HG02798 (cell line): ENCODE data around the gene PAQR7.

ENCODE experiments used
- ATAC-seq: cut with Tn5 transposase; IDR thresholded peaks from one replicate; pipeline ENCODE4 v1.9.1; 2021; ENCODE audit warnings: mild to moderate bottlenecking; ENCODE audit not compliant: unreplicated experiment, poor library complexity

The PAQR7 gene

GRCh38 chr1:25903986-25904385 lies 28.5 kb upstream of the PAQR7 start:
- no peak for ATAC-seq

GRCh38 chr1:25902462-25902861 lies 27.0 kb upstream of the PAQR7 start:
- ATAC-seq = no peak

- no peak for ATAC-seq
These were observed 24.7 kb upstream of the PAQR7 start for GRCh38 chr1:25900219-25900618.

- ATAC-seq = no peak
These were observed 24.3 kb upstream of the PAQR7 start for GRCh38 chr1:25899792-25900191.

- no peak for ATAC-seq
These were observed 22.9 kb upstream of the PAQR7 start for GRCh38 chr1:25898223-25899015.

- ATAC-seq = no peak
These were observed 22.2 kb upstream of the PAQR7 start for GRCh38 chr1:25897754-25898153.

GRCh38 chr1:25896266-25896665 lies 20.8 kb upstream of the PAQR7 start:
- ATAC-seq = no peak

- ATAC-seq = peak; percentile 91
These were observed 20.0 kb upstream of the PAQR7 start for GRCh38 chr1:25895365-25895990.

- ATAC-seq = no peak
These were observed 17.6 kb upstream of the PAQR7 start for GRCh38 chr1:25893116-25893515.

GRCh38 chr1:25891606-25892005 lies 16.1 kb upstream of the PAQR7 start:
- no peak for ATAC-seq

GRCh38 chr1:25890239-25891034 lies 14.9 kb upstream of the PAQR7 start:
- no peak for ATAC-seq

GRCh38 chr1:25889470-25889869 lies 14.0 kb upstream of the PAQR7 start:
- ATAC-seq = no peak

GRCh38 chr1:25888426-25888987 lies 13.0 kb upstream of the PAQR7 start:
- ATAC-seq = no peak

GRCh38 chr1:25885602-25886001 lies 10.1 kb upstream of the PAQR7 start:
- no peak for ATAC-seq

- no peak for ATAC-seq
These were observed 5.8 kb upstream of the PAQR7 start for GRCh38 chr1:25881266-25881665.

GRCh38 chr1:25880518-25880917 lies 5.0 kb upstream of the PAQR7 start:
- no peak for ATAC-seq

- ATAC-seq = no peak
These were observed 4.2 kb upstream of the PAQR7 start for GRCh38 chr1:25879675-25880074.

GRCh38 chr1:25878690-25879089 lies 3.2 kb upstream of the PAQR7 start:
- ATAC-seq = no peak

GRCh38 chr1:25877155-25877554 lies 1.6 kb upstream of the PAQR7 start:
- ATAC-seq = no peak

- no peak for ATAC-seq
These were observed 1.2 kb upstream of the PAQR7 start for GRCh38 chr1:25876693-25877077.
